NCI-H345 (cell line): ENCODE results near the gene GMPR2.
A peak's percentile ranks its signal among the peaks of the same experiment; 100 is the strongest.

Experiments
- DNase-seq: peaks from one replicate; lab custom pipeline; 2025; lab: John Stamatoyannopoulos, UW

GMPR2 gene

GRCh38 chr14:24232645-24233537, at the start of gene GMPR2:
Gene GMPR2, plus strand, starts transcription at chr14:24232929. Its CDS starts 325 bp downstream, at chr14:24233254.
- DNase-seq, result peak; percentile 31

DNA sequence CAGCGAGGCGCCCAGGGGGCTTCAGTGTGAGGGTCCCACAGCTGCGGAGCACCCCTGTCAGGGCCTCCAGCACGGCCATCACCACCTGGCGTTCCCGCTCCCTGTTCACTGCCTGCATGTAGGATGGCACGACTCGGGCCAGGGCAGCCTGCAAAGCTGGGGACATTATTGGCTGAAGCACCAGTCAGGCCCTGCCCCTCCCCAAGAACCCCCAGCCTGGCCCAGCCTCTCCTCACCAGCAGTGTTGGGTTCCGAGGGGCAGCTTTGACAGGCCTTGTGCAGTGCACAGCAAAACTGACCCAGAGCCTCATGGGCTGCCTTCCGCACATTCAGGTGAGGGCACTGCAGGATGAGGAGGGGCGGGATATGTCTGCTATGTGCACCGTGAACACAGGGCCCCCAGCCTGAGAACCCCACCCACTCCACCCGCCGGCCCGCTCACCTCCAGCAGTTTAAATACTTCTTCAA, 49.7 kb upstream of the GMPR2 start:
- DNase-seq, result no peak

- no peak for DNase-seq
Measured at GRCh38 chr14:24184104-24184970, 48.4 kb upstream of the GMPR2 start.

DNA sequence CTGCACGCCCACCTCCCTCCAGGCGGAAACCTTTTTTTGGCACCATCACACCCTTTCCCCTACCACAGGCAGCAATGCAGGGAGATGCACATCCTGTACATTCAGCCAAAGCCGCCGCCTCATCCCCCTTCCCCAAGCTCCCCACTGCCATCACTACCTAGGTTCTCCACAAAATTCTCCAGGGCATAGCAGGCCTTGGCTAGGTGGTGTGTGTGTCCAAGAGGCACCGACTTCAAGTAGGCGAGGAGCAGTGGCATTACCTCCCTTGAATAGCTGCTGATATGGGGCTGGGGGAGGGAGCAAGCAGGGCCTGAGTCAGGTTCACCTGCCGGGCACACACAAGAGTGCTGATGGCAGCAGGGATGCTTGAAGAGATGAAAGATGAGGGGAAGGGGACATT, 47.7 kb upstream of the GMPR2 start:
- DNase-seq, result no peak

GRCh38 chr14:24185741-24186140, 47.0 kb upstream of the GMPR2 start:
- DNase-seq, result no peak

DNA sequence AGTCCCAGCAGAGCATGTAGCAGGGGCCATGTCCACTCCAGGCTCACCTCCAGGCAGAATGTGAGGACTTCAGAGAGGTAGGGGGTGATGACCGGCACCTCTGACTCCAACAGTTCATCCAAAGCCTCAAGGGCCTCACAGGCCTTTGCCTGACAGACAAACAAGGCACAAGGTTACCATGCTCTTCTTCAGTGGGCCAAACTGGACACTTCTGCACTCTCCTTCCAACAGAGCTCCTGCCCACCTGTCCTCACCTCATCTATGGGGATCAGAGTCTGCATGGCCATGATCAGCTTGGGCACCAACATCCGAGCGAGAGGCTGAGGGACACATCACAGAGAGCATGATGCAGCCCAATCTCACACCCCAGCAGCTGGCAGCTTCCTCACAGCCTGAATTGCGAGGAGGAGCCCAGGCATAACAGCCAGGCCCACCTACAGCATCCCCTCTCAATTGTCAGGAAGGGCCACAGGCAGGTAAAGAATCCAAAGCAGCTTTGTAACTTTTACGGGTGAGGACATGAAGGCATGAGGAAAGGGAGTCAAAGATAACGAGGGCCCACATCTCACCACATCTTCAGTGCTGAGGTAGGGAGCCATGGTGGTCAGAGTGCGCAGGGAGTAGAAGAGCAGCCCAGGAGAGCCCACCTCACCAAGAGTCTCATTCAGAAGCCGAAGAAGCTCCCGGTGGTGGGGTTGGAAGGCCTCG, 45.7 kb upstream of the GMPR2 start:
- DNase-seq, result no peak

GRCh38 chr14:24187539-24187915, 45.2 kb upstream of the GMPR2 start:
- no peak for DNase-seq

- DNase-seq, result peak; percentile 98
Measured at GRCh38 chr14:24188251-24189058, 44.3 kb upstream of the GMPR2 start, which contains the start of gene IPO4. Gene IPO4, minus strand, starts transcription at chr14:24188816. Its CDS starts 29 bp downstream, at chr14:24188787.

DNA sequence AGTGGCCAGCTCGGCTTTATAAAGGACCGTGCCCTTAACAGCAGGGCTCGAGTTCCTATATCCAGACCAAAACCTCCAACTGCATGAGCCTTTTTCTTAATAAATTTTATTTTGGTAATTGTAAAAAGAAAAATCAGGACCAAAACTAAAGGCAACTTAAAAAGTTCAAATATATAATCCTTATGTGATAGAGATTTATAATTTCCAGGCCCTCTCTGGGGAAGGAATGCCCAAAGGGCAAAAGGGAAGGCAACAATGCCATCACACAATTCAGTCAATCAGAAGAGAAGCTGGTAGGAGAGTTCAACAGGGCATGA, 43.7 kb upstream of the GMPR2 start:
- no peak for DNase-seq

DNA sequence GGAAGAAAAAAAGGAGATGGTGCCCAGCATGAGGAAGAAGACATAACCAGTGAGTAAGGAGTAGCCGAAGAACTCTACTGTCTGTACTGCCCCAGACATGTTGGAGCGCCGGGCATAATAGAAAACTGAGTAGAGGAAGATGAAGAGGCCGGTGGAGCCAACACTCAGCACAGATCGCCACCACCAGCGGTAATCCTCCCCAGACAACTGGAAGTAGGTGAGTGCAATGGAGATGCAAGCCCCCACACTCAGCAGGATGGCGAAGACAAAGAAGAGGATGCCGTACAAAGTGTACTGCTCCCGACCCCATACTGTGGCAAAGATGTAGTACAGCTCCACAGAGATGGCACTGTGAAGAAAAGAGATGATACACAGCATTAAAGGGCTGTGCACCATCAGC, 43.3 kb upstream of the GMPR2 start:
- DNase-seq, result no peak

GRCh38 chr14:24190416-24190815, 42.3 kb upstream of the GMPR2 start:
- DNase-seq, result no peak

GRCh38 chr14:24192933-24193332, 39.8 kb upstream of the GMPR2 start:
- DNase-seq, result no peak

GRCh38 chr14:24194186-24194872, 38.4 kb upstream of the GMPR2 start:
- DNase-seq, result no peak

GRCh38 chr14:24194873-24195185, 37.9 kb upstream of the GMPR2 start:
- no peak for DNase-seq

GRCh38 chr14:24195186-24196070, 37.3 kb upstream of the GMPR2 start, which contains the start of gene TM9SF1:
Gene TM9SF1, minus strand, starts transcription at chr14:24195441. Its CDS starts 422 bp downstream, at chr14:24195019.
- peak; percentile 81 for DNase-seq

- no peak for DNase-seq
Measured at GRCh38 chr14:24196071-24197055, 36.4 kb upstream of the GMPR2 start.

GRCh38 chr14:24197056-24197450, 35.7 kb upstream of the GMPR2 start:
- no peak for DNase-seq

GRCh38 chr14:24198814-24199524, 33.8 kb upstream of the GMPR2 start:
- DNase-seq, result no peak
